Caco-2 (cell line): ENCODE data around the gene CAMK1D. TPM values are rescaled to one million over a fixed set of nuclear protein-coding genes. Genes with fewer than 3 reads are reported as not detected.

Experiments
- BruUV-seq: library from RNA; stranded (reverse); fragments of 400-500 nt; replicated peaks from 2 replicates; lab custom pipeline; 2021; lab: Mats Ljungman, UMichigan
- CTCF ChIA-PET: fragments of 300-600 bp; sonication (Branson Sonifier 250); formaldehyde crosslinking; loops from one replicate; lab custom pipeline; 2022; ENCODE audit warnings: antibody characterized with exemption; lab: Charles Lee
- POLR2A ChIA-PET: fragments of 300-600 bp; sonication (Branson Sonifier 250); formaldehyde crosslinking; loops from one replicate; lab custom pipeline; 2022; ENCODE audit warnings: antibody characterized with exemption; lab: Charles Lee
- DNase-seq, 2 experiments: peaks; one replicate each; pipeline versions ENCODE4 v3.0.0 to v3.0.0-alpha.2; 2020 to 2022
- H3K27me3 ChIP-seq: replicated peaks from 2 replicates; pipeline ENCODE4 v1.6.0; 2011; ENCODE audit warnings: low read length; ENCODE audit not compliant: control insufficient read depth, insufficient read depth
- H3K36me3 ChIP-seq: 2 replicates; pipeline ENCODE4 v1.5.1; 2011; ENCODE audit warnings: low read length; ENCODE audit not compliant: control insufficient read depth, insufficient read depth
- H3K4me1 ChIP-seq: fragments of 250-450 bp; sonication (Bioruptor Pico); 2 replicates; pipeline ENCODE4 v1.5.1; 2020; ENCODE audit warnings: mild to moderate bottlenecking
- H3K4me3 ChIP-seq: 2 replicates; pipeline ENCODE4 v1.5.1; 2011; ENCODE audit warnings: low read depth, mild to moderate bottlenecking, control low read depth, low read length
- H3K9me3 ChIP-seq: fragments of 250-450 bp; sonication (Bioruptor Pico); 2 replicates; pipeline ENCODE4 v1.5.1; 2020; ENCODE audit warnings: mild to moderate bottlenecking, moderate library complexity
- H3K27ac Mint-ChIP-seq: one replicate; pipeline ENCODE4 v1.8.0; 2022; ENCODE audit warnings: mixed read lengths; ENCODE audit not compliant: unreplicated experiment
- H3K27me3 Mint-ChIP-seq: one replicate; pipeline ENCODE4 v1.8.0; 2022; ENCODE audit warnings: mixed read lengths; ENCODE audit not compliant: insufficient read depth, unreplicated experiment
- H3K36me3 Mint-ChIP-seq: one replicate; pipeline ENCODE4 v1.8.0; 2022; ENCODE audit warnings: mild to moderate bottlenecking, mixed read lengths; ENCODE audit not compliant: insufficient read depth, unreplicated experiment
- H3K4me1 Mint-ChIP-seq: one replicate; pipeline ENCODE4 v1.8.0; 2022; ENCODE audit warnings: low read depth, mixed read lengths; ENCODE audit not compliant: unreplicated experiment
- H3K4me3 Mint-ChIP-seq: one replicate; pipeline ENCODE4 v1.8.0; 2022; ENCODE audit warnings: mild to moderate bottlenecking, moderate library complexity, mixed read lengths; ENCODE audit not compliant: unreplicated experiment
- H3K9me3 Mint-ChIP-seq: one replicate; pipeline ENCODE4 v1.8.0; 2022; ENCODE audit warnings: mixed read lengths; ENCODE audit not compliant: unreplicated experiment
- intact Hi-C: fragments of 100-400 bp; cut with micrococcal nuclease; formaldehyde crosslinking; loops from one replicate; pipeline ENCODE4 v1.10.0; 2022; ENCODE audit not compliant: unreplicated experiment
- total RNA-seq: library from RNA; stranded (reverse); gene quantifications from 2 replicates; pipeline ENCODE4 v1.2.3, GENCODE V29; 2022
- TF ChIP-seq, protein P1 (sequence below), 2 experiments: fragments of 200-600 bp in 1 of 2; IDR thresholded peaks; 1 replicate in 1 of 2; 2 replicates in 1 of 2; pipeline versions ENCODE4 v1.5.1 to v1.8.0; 2011 to 2022; ENCODE audit warnings: antibody characterized with exemption in 1 of 2, control low read depth in 1 of 2, inconsistent platforms in 1 of 2, low read depth in 1 of 2, low read length in 1 of 2, mild to moderate bottlenecking in 1 of 2, moderate library complexity in 1 of 2; ENCODE audit not compliant: insufficient read depth in 1 of 2, severe bottlenecking in 1 of 2, unreplicated experiment in 1 of 2

CAMK1D gene
- total RNA-seq, 1 experiment from 2014 or later = 10.9 TPM

DNA sequence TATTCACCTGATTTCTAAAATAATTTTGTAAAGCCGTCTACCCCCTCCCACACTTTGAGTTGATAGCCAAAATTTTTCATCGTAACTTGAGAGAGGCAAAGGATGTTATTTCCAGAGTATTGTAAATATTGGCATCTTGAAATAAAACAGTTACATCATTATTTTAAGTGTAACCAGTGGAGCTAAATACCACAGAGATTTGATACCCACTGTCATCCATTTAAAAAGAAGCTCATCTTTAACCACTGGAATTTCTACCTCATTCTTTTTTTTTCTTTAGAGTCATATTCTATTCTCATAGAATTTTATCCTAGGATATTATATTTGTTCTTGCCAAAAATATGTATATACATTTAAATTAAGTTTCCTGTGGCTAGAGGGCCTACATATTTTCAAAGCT, 48.6 kb downstream of the CAMK1D start:
- no peaks in the 10 kb centered on the region for H3K36me3 Mint-ChIP-seq
- Histone ChIP-seq H3K36me3 (no peaks in the 10 kb centered on the region), H3K4me1 (no peaks in the 10 kb centered on the region), H3K9me3 (no peaks in the 10 kb centered on the region), H3K27me3 (no peaks in the 10 kb centered on the region), H3K4me3 (no peak overlapping the region)
- ChIA-PET POLR2A (no interaction called here), CTCF (no interaction called here)
- H3K27me3 Mint-ChIP-seq = no peaks in the 10 kb centered on the region
- DNase-seq = no peak
- no peak overlapping the region for H3K27ac Mint-ChIP-seq
- intact Hi-C loops = no loop called here
- TF ChIP-seq, protein P1, sequence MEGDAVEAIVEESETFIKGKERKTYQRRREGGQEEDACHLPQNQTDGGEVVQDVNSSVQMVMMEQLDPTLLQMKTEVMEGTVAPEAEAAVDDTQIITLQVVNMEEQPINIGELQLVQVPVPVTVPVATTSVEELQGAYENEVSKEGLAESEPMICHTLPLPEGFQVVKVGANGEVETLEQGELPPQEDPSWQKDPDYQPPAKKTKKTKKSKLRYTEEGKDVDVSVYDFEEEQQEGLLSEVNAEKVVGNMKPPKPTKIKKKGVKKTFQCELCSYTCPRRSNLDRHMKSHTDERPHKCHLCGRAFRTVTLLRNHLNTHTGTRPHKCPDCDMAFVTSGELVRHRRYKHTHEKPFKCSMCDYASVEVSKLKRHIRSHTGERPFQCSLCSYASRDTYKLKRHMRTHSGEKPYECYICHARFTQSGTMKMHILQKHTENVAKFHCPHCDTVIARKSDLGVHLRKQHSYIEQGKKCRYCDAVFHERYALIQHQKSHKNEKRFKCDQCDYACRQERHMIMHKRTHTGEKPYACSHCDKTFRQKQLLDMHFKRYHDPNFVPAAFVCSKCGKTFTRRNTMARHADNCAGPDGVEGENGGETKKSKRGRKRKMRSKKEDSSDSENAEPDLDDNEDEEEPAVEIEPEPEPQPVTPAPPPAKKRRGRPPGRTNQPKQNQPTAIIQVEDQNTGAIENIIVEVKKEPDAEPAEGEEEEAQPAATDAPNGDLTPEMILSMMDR (IDR thresholded peaks at IDR 0.05; ENCODE audit: insufficient read depth in 1 of 2, low read depth in 1 of 2, low read length in 1 of 2, severe bottlenecking in 1 of 2, unreplicated experiment in 1 of 2) = no peak
- BruUV-seq = no TSS peak
- no peak overlapping the region for H3K4me3 Mint-ChIP-seq
- no peaks in the 10 kb centered on the region for H3K4me1 Mint-ChIP-seq
- no peaks in the 10 kb centered on the region for H3K9me3 Mint-ChIP-seq

DNA sequence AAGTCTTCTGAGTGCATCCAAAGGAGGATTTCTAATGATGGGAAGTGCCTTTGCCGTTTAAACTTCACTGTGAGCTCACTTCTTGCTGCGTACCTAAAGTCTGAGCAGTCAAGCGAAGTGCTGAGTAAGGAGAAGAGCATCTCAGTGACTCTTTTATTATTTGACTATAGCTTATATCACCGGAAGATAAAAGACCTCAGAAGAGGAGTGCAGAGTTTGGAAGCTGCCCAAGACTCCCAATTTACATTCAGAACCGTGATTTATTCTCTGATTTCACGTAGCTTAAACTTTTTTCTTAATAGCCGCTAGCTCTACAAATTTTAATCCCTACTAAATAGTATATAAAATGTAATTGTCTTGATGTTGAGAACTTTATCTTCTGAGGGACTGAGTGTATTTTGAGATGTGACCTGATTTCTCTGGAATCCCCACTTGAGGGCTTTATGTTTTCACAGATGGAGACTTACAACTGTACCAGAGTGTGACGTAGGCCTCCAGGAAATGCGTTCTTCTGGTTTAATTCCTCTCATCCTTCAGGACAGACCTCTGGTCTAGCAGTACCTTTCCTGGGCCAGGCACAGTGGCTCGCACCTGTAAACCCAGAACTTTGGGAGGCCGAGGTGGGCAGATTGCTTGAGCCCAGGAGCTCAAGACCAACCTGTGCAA, 51.1 kb downstream of the CAMK1D start:
- Mint-ChIP-seq H3K4me3 (no peak overlapping the region), H3K4me1 (no peaks in the 10 kb centered on the region), H3K27ac (no peak overlapping the region), H3K27me3 (no peaks in the 10 kb centered on the region), H3K36me3 (no peaks in the 10 kb centered on the region), H3K9me3 (no peaks in the 10 kb centered on the region)
- CTCF ChIA-PET = no interaction called here
- Histone ChIP-seq H3K9me3 (no peaks in the 10 kb centered on the region), H3K36me3 (no peaks in the 10 kb centered on the region), H3K4me3 (no peak overlapping the region), H3K27me3 (no peaks in the 10 kb centered on the region), H3K4me1 (0 out of 2 replicates have a peak, but pooled peaks cover 2% of the 10 kb centered on the region)
- intact Hi-C loops = no loop called here
- TF ChIP-seq, protein P1 (IDR thresholded peaks at IDR 0.05; ENCODE audit: insufficient read depth in 1 of 2, low read depth in 1 of 2, low read length in 1 of 2, severe bottlenecking in 1 of 2, unreplicated experiment in 1 of 2) = no peak
- DNase-seq = no peak
- POLR2A ChIA-PET = interaction anchor here (0.5 kb wide), 1 partner anchor 15 kb away, joined by 8 read pairs; no protein-coding TSS in a partner anchor
- no TSS peak for BruUV-seq

DNA sequence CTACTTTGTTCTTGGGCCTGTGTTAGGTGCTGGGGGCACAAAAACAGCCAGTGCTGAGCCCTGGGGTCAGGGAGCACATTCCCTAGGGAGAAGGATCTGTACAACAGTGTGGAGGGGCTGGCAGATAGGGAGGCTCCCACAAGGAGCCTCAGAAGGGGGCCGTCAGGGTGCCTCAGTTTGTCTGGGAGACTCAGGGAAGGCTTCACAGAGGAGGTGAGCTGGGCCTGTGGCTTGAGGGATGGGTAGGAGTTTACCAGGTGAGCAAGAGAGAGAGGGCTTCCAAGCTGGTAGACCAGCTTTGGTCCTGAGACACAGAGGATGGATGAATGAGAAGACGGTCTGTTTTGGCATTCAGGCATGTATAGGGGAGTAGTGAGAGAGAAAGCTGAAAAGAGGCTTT, 52.1 kb downstream of the CAMK1D start:
- ChIA-PET CTCF (no interaction called here), POLR2A (no interaction called here)
- Mint-ChIP-seq H3K36me3 (no peaks in the 10 kb centered on the region), H3K4me3 (no peak overlapping the region), H3K27me3 (no peaks in the 10 kb centered on the region), H3K4me1 (no peaks in the 10 kb centered on the region), H3K9me3 (no peaks in the 10 kb centered on the region), H3K27ac (no peak overlapping the region)
- TF ChIP-seq, protein P1 (IDR thresholded peaks at IDR 0.05; ENCODE audit: insufficient read depth in 1 of 2, low read depth in 1 of 2, low read length in 1 of 2, severe bottlenecking in 1 of 2, unreplicated experiment in 1 of 2) = no peak
- BruUV-seq = no TSS peak
- no peaks in the 10 kb centered on the region for H3K27me3 ChIP-seq
- no peaks in the 10 kb centered on the region for H3K36me3 ChIP-seq
- DNase-seq = no peak
- H3K4me3 ChIP-seq = no peak overlapping the region
- H3K9me3 ChIP-seq = no peaks in the 10 kb centered on the region
- intact Hi-C loops = no loop called here
- 0 out of 2 replicates have a peak, but pooled peaks cover 8% of the 10 kb centered on the region for H3K4me1 ChIP-seq
